Astrocyte (in vitro differentiated cells and primary cell): ENCODE measurements around the gene CPT1A.
A peak's percentile ranks its signal among the peaks of the same experiment; 100 is the strongest.

Experiments used
- CTCF ChIP-seq: IDR thresholded peaks from 2 replicates; pipeline ENCODE4 v1.5.1; 2011; ENCODE audit warnings: low read depth, mild to moderate bottlenecking, inconsistent platforms, low read length, moderate library complexity; ENCODE audit not compliant: insufficient read depth
- EZH2 ChIP-seq: IDR thresholded peaks from 2 replicates; pipeline ENCODE4 v1.6.1; 2012; ENCODE audit warnings: mild to moderate bottlenecking, low read length, inconsistent platforms; ENCODE audit not compliant: insufficient read depth

DNA sequence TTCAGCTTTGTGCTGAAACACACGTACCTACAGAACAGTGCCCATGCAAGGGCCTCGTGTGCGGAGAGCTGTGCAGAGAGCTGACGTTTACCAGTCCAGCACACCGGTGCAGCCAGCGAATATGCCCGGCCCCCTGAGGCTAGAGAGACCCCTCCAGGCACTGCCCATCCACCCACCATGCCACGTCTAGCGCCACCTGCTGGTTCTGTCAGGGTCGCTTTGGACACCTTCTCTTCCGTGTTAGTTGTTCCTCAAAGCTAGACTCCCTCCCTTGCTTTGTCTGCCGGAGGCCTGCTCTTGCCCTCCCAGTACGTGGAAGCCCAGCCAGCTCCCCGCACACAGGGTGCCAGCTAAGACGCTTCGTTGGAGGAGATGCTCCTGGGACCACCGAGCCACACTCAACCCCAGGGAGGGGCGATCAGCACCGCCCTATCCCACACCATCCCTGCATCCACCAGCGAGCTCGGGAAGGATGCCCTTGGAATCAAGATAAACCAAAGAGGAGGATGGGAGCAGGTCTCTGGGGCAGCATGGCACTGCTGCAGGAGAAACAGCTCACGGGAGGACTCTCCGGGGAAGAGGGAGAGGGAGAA, 43.4 kb downstream of the CPT1A start:
- peak; percentile 37 for TF ChIP-seq CTCF
- no peak for TF ChIP-seq EZH2
